Fibroblast of the aortic adventitia (primary cell): ENCODE data around the gene LRP2BP. TPM values are rescaled to one million over a fixed set of nuclear protein-coding genes. Genes with fewer than 3 reads are reported as not detected.

Experiments used
- DNase-seq: peaks from one replicate; pipeline ENCODE4 v3.0.0-alpha.2; 2010; ENCODE audit warnings: low read depth
- H3K4me3 ChIP-seq: 2 replicates; pipeline ENCODE4 v1.5.1; 2011; ENCODE audit warnings: low read depth, mild to moderate bottlenecking, control low read depth, low read length, moderate library complexity
- total RNA-seq: library from RNA; depleted of rRNA; stranded (reverse); fragments of >200 nt; gene quantifications from 2 replicates; pipeline ENCODE4 v1.2.3, GENCODE V29; 2012; ENCODE audit warnings: low replicate concordance
- TF ChIP-seq, protein P1 (sequence below): IDR thresholded peaks from 2 replicates; pipeline ENCODE4 v1.5.1; 2011; ENCODE audit warnings: mild to moderate bottlenecking, low read length, control low read depth, inconsistent platforms; ENCODE audit not compliant: insufficient read depth

LRP2BP gene
- total RNA-seq, 1 donor, result 0.63 TPM

DNA sequence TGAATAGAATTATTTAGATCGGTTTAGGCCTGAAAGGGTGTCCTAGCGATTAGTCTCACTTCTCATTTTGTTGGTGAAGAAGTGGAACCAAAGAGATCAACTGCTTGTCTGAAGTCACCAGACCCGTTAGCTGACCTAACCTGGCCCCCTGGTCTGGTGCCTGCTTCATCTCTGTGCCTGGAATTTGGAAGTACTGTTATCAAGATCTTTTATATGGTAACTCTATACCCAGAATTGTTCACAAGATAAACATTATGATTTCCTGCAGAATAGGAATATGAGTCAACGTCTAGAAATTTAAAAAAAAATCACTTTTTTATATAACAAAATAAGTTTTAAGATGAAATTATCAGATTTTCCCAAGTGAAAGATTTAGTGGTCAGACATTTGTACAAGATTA is 37.2 kb downstream of the LRP2BP start:
- DNase-seq, result peak; percentile 69
- no peak overlapping the region for H3K4me3 ChIP-seq
- TF ChIP-seq, protein P1, sequence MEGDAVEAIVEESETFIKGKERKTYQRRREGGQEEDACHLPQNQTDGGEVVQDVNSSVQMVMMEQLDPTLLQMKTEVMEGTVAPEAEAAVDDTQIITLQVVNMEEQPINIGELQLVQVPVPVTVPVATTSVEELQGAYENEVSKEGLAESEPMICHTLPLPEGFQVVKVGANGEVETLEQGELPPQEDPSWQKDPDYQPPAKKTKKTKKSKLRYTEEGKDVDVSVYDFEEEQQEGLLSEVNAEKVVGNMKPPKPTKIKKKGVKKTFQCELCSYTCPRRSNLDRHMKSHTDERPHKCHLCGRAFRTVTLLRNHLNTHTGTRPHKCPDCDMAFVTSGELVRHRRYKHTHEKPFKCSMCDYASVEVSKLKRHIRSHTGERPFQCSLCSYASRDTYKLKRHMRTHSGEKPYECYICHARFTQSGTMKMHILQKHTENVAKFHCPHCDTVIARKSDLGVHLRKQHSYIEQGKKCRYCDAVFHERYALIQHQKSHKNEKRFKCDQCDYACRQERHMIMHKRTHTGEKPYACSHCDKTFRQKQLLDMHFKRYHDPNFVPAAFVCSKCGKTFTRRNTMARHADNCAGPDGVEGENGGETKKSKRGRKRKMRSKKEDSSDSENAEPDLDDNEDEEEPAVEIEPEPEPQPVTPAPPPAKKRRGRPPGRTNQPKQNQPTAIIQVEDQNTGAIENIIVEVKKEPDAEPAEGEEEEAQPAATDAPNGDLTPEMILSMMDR, result no peak

DNA sequence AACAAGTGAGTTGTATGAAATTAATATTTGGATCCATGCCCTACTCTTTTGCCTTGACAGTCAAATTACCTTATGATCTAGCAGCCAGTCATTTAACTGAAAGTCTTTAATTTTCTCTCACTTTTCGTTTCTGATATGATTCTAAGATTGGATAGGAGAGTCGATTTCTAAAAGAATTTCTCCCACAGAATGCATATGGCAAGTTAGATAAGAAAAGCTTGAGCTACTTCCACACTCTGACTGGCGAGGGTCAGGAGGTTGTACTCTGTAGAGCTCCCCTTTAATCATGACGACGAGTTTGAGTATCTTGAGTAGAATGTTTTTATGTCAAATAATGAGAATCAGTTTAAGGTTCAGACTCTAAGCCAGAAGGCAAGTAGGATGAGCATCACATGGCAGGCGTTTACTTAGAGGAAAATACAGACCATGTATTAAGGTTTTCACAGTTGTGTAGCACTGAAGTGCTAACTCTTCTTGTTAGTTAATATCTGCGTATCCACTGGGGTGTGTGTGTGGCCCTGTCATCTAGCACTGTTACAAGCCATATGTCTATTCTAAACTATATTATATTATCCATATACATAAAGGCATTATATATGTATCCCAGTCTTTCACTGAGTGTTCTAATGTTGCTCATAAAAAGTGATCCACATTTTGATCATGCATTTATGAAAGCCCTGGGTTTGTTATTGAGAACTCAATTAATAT is 37.8 kb downstream of the LRP2BP start:
- no peak for DNase-seq
- H3K4me3 ChIP-seq, result no peak overlapping the region
- TF ChIP-seq, protein P1, result no peak

DNA sequence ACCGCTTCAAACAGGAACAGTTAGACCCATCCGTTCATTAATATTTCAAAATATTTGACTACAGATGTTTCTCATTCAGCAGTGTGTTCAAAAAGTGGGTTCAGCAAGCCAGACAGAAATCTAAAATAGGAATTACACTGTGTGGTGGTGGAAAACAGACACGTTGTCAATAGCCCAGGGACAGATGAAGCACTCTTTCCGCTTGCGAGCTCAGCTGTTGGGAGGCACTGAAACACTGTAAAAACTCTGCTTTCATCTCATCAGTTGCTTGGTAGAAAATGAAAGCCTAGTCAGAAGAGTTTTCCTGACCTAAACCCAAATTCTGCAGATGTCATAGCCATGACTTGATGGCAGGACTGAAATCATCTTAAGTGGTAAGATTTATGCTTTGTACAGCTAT is 38.5 kb downstream of the LRP2BP start:
- no peak for DNase-seq
- TF ChIP-seq, protein P1, result no peak
- H3K4me3 ChIP-seq, result no peak overlapping the region

DNA sequence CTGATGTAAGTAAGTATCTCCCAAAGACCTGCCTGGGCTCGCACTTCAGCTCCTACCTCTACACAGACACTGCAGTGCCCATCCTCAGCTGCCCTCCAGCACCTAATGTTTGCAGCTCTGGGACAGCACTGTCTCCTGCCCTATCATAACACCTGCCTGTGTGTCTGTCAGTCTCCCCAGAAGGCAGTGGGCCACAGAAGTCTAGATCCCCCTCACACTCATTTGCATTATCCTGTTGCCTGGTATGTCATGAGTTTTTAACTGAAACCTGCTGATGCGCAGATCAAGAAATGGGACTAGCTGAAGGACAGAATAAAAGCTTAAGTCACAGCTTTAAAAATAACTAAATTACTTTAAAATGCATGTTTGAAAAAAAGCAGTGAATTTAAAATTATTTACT is 43.0 kb downstream of the LRP2BP start:
- no peak for DNase-seq
- TF ChIP-seq, protein P1, result no peak
- no peak overlapping the region for H3K4me3 ChIP-seq

DNA sequence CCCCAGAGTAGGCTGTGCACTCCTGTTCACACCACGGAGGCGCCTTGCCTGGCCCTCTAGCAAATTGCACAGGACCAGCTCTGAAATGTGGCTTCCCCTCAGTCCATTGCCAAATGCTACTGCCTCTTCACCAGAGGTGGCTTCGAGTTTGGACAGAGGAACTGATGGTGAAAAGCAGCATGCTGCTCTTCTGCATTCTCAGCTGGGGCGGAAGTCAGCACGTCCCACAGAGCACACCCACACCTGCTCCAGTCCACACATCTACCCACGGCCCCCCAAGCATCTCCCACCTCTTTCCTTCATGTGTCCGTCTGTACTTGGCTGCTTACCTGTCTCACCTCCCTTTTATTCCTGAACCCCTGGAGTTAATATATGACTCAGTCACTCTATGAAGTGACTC is 43.5 kb downstream of the LRP2BP start:
- TF ChIP-seq, protein P1, result no peak
- DNase-seq, result no peak
- no peak overlapping the region for H3K4me3 ChIP-seq

DNA sequence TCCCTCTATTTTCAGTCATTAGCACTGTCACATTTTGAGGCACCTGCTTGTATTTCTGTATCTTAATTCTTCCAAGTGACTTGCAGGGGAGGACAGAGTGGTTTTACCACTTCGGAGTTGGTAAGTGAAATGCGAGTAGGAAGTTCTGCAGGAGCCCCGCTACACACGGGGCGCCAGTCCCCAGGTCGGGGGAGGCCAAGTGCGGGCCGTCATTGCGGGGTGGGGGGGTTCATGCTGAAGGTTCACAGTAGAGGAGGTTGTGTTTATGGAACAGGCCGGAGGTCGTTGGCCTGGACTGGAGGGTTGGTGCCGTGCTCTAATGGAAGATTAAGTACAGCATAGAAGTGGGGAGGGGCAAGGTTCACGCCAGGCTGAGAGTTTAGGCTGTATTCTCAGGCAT is 44.0 kb downstream of the LRP2BP start:
- DNase-seq, result no peak
- TF ChIP-seq, protein P1, result no peak
- no peak overlapping the region for H3K4me3 ChIP-seq
